Mononuclear cell (primary cell): ENCODE results near the gene TAF12. TPM values are rescaled to one million over a fixed set of nuclear protein-coding genes. Genes with fewer than 3 reads are reported as not detected.
"Not testable (repeated sequence)": the region's sequence is repeated elsewhere in the genome, so short reads cannot be mapped to it uniquely, and the experiment has no call there.

ENCODE experiments used
- H3K27me3 ChIP-seq: 2 replicates; pipeline ENCODE4 v1.6.0; 2011; ENCODE audit warnings: low read length, control low read depth; ENCODE audit not compliant: insufficient read depth
- H3K4me1 ChIP-seq: 2 replicates; pipeline ENCODE4 v1.5.1; 2011; ENCODE audit warnings: mild to moderate bottlenecking, low read length, control low read depth; ENCODE audit not compliant: insufficient read depth
- H3K4me3 ChIP-seq: 2 replicates; pipeline ENCODE4 v1.5.1; 2011; ENCODE audit warnings: mild to moderate bottlenecking, low read length, moderate library complexity
- H3K9me3 ChIP-seq: 2 replicates; pipeline ENCODE4 v1.5.1; 2011; ENCODE audit warnings: low read depth, mild to moderate bottlenecking, control low read depth, low read length
- total RNA-seq: library from RNA; depleted of rRNA; stranded (reverse); fragments of >200 nt; gene quantifications from one replicate; pipeline ENCODE4 v1.2.3, GENCODE V29; 2012

TAF12 gene
- total RNA-seq, 1 donor: 13.5 TPM

GRCh38 chr1:28602536-28603439 lies 40.1 kb downstream of the TAF12 start:
- Histone ChIP-seq H3K4me1 (no peaks in the 10 kb centered on the region), H3K27me3 (no peaks in the 10 kb centered on the region), H3K9me3 (no peaks in the 10 kb centered on the region), H3K4me3 (no peak overlapping the region)

GRCh38 chr1:28601696-28602095 lies 41.2 kb downstream of the TAF12 start:
- H3K4me3 ChIP-seq: no peak overlapping the region
- H3K4me1 ChIP-seq: no peaks in the 10 kb centered on the region
- H3K9me3 ChIP-seq: no peaks in the 10 kb centered on the region
- no peaks in the 10 kb centered on the region for H3K27me3 ChIP-seq

GRCh38 chr1:28596276-28596675 lies 46.6 kb downstream of the TAF12 start:
- H3K4me1 ChIP-seq: peaks cover 12% of the 10 kb centered on the region
- not testable (repeated sequence) for H3K9me3 ChIP-seq, H3K27me3 ChIP-seq, H3K4me3 ChIP-seq

DNA sequence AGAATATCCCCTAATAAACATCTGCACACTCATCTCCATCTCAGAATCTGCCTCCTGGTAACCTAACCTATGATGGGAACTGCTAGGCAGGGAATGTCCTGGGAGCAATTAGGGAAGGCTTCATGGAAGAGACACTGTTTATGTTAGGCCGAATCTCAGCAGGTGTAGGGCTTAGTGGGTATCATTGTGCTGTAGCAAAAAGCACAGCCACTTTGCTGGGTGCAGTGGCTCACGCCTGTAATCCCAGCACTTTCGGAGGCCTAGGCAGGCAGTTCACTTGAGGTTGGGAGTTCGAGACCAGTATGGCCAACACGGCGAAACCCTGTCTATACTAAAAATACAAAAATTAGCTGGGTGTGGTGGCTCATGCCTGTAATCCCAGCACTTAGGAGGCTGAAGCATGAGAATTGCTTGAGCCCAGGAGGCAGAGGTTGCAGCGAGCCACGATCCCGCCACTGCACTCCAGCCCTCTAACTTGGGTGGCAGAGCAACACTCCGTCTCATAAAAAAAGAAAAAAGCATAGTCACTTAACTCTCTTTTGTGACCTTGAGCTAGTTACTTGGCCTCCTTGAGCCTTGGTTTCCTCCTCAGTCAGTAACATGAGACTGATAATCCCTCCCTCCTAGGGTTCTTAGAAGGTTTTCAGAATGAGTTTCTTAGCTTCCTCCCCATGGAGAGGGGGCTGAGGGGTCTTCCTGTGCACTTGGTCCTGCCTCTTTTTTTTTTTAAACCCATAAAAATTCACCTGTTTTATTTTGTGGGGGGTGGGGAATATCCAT lies 47.3 kb downstream of the TAF12 start:
- no peaks in the 10 kb centered on the region for H3K9me3 ChIP-seq
- H3K4me3 ChIP-seq: no peak overlapping the region

GRCh38 chr1:28594686-28595411 lies 48.0 kb downstream of the TAF12 start:
- H3K27me3 ChIP-seq, H3K9me3 ChIP-seq, H3K4me3 ChIP-seq: not testable (repeated sequence)
- peaks cover 15% of the 10 kb centered on the region for H3K4me1 ChIP-seq

More for the DNA sequence above, 47.3 kb downstream of the TAF12 start:
- Histone ChIP-seq H3K27me3 (no peaks in the 10 kb centered on the region), H3K4me1 (peaks cover 12% of the 10 kb centered on the region)

GRCh38 chr1:28593988-28594356 lies 48.9 kb downstream of the TAF12 start:
- H3K4me3 ChIP-seq, H3K27me3 ChIP-seq, H3K9me3 ChIP-seq: not testable (repeated sequence)
- H3K4me1 ChIP-seq: peaks cover 15% of the 10 kb centered on the region

DNA sequence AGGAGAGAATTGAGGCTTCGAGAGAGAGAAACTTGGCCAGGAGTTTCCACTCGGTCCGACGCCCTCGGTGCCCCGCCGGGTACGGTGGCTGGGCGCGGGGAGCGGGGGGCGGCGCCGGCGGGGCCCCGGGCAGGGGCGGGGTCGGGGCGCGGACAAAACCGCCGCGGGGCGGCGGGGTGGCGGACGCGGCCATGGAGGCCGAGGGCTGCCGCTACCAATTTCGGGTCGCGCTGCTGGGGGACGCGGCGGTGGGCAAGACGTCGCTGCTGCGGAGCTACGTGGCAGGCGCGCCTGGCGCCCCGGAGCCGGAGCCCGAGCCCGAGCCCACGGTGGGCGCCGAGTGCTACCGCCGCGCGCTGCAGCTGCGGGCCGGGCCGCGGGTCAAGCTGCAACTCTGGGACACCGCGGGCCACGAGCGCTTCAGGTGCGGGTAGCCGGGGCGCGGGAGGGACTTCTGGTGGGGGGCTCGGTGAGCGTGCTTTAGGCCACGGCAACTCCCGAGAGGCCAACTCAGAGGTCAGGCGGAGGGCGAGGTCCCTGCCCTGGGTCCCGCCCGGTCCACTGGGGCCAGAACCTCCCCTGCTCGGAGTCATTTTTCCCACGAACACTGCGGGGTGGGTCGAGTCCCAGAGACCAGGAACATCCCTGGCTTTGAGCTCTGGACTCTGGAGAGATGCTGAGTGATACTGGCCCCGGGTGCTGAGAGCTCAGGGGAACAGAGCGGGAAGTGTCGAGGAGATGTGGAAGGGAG lies 50.4 kb downstream of the TAF12 start:
- no peaks in the 10 kb centered on the region for H3K27me3 ChIP-seq
- H3K4me1 ChIP-seq: peaks cover 15% of the 10 kb centered on the region
- no peaks in the 10 kb centered on the region for H3K9me3 ChIP-seq
- H3K4me3 ChIP-seq: no peak overlapping the region

DNA sequence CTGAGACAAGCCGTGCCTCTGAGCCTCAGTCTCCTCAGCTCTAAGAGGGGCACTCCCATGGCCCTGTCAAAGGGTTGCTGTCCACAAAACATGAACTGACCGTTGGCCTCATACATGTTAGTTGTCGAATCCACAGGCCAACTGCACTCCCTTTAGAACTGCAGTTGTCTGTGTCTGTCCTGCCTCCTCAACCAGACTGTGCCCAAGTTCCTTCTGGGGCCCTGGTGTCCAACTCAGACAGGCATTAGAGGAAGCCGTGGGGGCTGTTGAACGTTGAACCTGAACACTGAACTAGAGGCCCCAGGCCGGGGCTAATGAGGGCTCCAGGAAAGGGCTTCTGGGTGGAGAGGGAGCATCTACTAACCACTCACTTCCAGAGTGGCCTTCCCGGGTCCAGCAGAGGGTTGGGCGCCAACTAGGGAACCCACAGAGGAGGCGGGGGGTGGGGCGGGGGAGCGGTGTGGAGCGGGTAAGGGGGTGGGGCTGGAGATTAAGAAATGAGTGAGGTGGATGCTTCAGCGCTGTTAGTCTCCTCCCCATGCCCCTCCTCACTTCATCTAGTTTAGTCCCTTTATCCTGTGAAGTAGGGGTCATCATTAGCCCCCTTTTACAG lies 51.1 kb downstream of the TAF12 start, which contains the start of gene RAB42:
Gene RAB42, plus strand, starts transcription at position 558 of the 613 bp plus-strand sequence. CDS start 247 bp downstream, outside the sequence.
- Histone ChIP-seq H3K9me3 (no peaks in the 10 kb centered on the region), H3K4me3 (no peak within 1 kb of the TSS), H3K4me1 (peaks cover 15% of the 10 kb centered on the region), H3K27me3 (no peaks in the 10 kb centered on the region)

DNA sequence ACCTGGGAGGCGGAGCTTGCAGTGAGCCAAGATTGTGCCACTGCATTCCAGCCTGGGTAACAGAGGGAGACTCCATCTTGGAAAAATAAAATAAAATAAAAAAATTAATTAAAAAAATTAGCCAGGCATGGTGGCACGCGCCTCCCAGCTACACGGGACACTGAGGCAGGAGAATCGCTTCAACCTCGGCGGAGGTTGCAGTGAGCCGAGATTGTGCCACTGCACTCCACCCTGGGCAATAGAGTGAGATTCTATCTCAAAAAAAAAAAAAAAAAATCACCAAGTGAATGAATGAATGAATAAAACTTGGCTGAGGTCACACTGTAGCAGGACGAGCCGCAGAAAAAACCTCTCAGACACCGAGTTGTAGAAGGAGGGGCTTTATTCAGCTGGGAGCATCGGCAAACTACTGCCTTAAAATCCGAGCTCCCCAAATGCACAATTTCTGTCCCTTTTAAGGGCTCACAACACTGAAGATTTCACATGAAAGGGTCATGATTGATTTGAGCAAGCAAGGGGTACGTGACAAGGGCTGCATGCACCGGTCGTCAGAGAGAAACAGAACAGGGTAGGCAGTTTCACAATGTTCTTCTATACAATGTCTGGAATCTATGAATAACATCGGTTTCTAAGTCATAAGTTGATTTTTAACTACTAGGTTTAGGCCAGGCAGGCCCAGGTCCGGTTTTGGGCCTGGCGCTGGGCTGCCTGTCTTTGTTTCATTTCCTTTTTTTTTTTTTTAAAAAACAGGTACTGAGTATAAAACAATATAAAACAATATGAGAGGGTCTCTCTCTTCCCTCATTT lies 56.1 kb downstream of the TAF12 start:
- H3K4me3 ChIP-seq, H3K27me3 ChIP-seq, H3K9me3 ChIP-seq: not testable (repeated sequence)
- peaks cover 20% of the 10 kb centered on the region for H3K4me1 ChIP-seq

GRCh38 chr1:28582248-28582615 lies 60.6 kb downstream of the TAF12 start:
- peak overlapping the region; percentile 92 for H3K4me3 ChIP-seq

GRCh38 chr1:28581531-28582247 lies 61.2 kb downstream of the TAF12 start:
- H3K9me3 ChIP-seq: no peaks in the 10 kb centered on the region
- peaks cover 38% of the 10 kb centered on the region for H3K4me1 ChIP-seq
- peak overlapping the region; percentile 92 for H3K4me3 ChIP-seq
- H3K27me3 ChIP-seq: no peaks in the 10 kb centered on the region

More at GRCh38 chr1:28582248-28582615, 60.6 kb downstream of the TAF12 start:
- Histone ChIP-seq H3K9me3 (no peaks in the 10 kb centered on the region), H3K4me1 (peaks cover 36% of the 10 kb centered on the region), H3K27me3 (no peaks in the 10 kb centered on the region)

- peaks cover 38% of the 10 kb centered on the region for H3K4me1 ChIP-seq
- H3K4me3 ChIP-seq: peak overlapping the region; percentile 92
- no peaks in the 10 kb centered on the region for H3K9me3 ChIP-seq
- H3K27me3 ChIP-seq: no peaks in the 10 kb centered on the region
Observed at GRCh38 chr1:28580722-28581530, 61.9 kb downstream of the TAF12 start.
